Ishikawa (cell line): Measurements from ENCODE around the gene ZNF467.

Source experiments
- CEBPB ChIP-seq: IDR thresholded peaks from 2 replicates; pipeline ENCODE4 v1.6.1; 2012
- EGR1 ChIP-seq: IDR thresholded peaks from 2 replicates; pipeline ENCODE4 v1.6.1; 2012
- EP300 ChIP-seq: IDR thresholded peaks from 2 replicates; pipeline ENCODE4 v1.6.1; 2012; ENCODE audit warnings: borderline replicate concordance
- FOXM1 ChIP-seq: IDR thresholded peaks from 2 replicates; pipeline ENCODE4 v1.6.1; 2012; ENCODE audit warnings: low read depth, borderline replicate concordance
- NFIC ChIP-seq: IDR thresholded peaks from 2 replicates; pipeline ENCODE4 v1.6.1; 2012
- RAD21 ChIP-seq: IDR thresholded peaks from 2 replicates; pipeline ENCODE4 v1.6.1; 2012; ENCODE audit warnings: low read depth
- TCF12 ChIP-seq: IDR thresholded peaks from 2 replicates; pipeline ENCODE4 v1.6.1; 2012; ENCODE audit warnings: low read depth
- TEAD4 ChIP-seq: IDR thresholded peaks from 2 replicates; pipeline ENCODE4 v1.6.1; 2012
- YY1 ChIP-seq: IDR thresholded peaks from 2 replicates; pipeline ENCODE4 v1.6.1; 2012; ENCODE audit warnings: low read depth
- ZBTB7A ChIP-seq: IDR thresholded peaks from 2 replicates; pipeline ENCODE4 v1.6.1; 2012; ENCODE audit warnings: low read depth
- TF ChIP-seq, protein P1 (sequence below): IDR thresholded peaks from 2 replicates; pipeline ENCODE4 v1.6.1; 2012
- TF ChIP-seq, protein P2 (sequence below): IDR thresholded peaks from 2 replicates; pipeline ENCODE4 v1.6.1; 2012; ENCODE audit warnings: low read depth, mild to moderate bottlenecking
- TF ChIP-seq, protein P3 (sequence below): IDR thresholded peaks from 2 replicates; pipeline ENCODE4 v1.6.1; 2012

DNA sequence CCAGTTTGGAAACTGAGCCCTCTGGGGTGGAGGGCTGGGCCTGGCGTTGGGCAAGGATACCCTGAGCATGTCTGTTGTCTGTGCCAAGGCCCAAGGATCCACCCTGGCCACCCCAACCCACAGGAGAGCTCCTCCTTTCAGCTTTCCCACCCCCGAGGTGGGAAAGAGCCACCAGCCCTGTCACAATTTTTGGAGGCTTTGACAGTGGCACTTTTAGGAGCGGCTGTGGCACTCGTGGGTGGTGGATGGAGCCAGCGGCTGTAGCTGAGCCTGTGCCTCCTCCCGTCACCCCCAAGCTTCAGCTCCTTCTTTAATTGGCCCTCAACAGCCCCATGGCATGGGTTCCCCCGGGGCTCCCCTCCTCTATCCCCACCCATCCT lies 46.6 kb upstream of the ZNF467 start:
- TF ChIP-seq ZBTB7A (no peak), NFIC (no peak), EGR1 (no peak), EP300 (no peak), CEBPB (no peak), TCF12 (no peak), RAD21 (no peak), YY1 (no peak), FOXM1 (no peak), TEAD4 (no peak)
- TF ChIP-seq, protein P1, sequence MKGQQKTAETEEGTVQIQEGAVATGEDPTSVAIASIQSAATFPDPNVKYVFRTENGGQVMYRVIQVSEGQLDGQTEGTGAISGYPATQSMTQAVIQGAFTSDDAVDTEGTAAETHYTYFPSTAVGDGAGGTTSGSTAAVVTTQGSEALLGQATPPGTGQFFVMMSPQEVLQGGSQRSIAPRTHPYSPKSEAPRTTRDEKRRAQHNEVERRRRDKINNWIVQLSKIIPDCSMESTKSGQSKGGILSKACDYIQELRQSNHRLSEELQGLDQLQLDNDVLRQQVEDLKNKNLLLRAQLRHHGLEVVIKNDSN, result no peak
- TF ChIP-seq, protein P2, sequence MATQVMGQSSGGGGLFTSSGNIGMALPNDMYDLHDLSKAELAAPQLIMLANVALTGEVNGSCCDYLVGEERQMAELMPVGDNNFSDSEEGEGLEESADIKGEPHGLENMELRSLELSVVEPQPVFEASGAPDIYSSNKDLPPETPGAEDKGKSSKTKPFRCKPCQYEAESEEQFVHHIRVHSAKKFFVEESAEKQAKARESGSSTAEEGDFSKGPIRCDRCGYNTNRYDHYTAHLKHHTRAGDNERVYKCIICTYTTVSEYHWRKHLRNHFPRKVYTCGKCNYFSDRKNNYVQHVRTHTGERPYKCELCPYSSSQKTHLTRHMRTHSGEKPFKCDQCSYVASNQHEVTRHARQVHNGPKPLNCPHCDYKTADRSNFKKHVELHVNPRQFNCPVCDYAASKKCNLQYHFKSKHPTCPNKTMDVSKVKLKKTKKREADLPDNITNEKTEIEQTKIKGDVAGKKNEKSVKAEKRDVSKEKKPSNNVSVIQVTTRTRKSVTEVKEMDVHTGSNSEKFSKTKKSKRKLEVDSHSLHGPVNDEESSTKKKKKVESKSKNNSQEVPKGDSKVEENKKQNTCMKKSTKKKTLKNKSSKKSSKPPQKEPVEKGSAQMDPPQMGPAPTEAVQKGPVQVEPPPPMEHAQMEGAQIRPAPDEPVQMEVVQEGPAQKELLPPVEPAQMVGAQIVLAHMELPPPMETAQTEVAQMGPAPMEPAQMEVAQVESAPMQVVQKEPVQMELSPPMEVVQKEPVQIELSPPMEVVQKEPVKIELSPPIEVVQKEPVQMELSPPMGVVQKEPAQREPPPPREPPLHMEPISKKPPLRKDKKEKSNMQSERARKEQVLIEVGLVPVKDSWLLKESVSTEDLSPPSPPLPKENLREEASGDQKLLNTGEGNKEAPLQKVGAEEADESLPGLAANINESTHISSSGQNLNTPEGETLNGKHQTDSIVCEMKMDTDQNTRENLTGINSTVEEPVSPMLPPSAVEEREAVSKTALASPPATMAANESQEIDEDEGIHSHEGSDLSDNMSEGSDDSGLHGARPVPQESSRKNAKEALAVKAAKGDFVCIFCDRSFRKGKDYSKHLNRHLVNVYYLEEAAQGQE, result no peak
- TF ChIP-seq, protein P3, sequence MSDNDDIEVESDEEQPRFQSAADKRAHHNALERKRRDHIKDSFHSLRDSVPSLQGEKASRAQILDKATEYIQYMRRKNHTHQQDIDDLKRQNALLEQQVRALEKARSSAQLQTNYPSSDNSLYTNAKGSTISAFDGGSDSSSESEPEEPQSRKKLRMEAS, result no peak
